GM19193 (cell line): ENCODE results near the gene SEPTIN5.

Experiments
- POLR2A ChIP-seq: IDR thresholded peaks from 4 replicates; pipeline ENCODE4 v1.6.1; 2011; ENCODE audit not compliant: insufficient read depth, insufficient read length; ENCODE audit errors: extremely low read depth

Gene SEPTIN5

GRCh38 chr22:19742160-19743066 is 28.1 kb downstream of the SEPTIN5 start:
- no peak for TF ChIP-seq POLR2A

DNA sequence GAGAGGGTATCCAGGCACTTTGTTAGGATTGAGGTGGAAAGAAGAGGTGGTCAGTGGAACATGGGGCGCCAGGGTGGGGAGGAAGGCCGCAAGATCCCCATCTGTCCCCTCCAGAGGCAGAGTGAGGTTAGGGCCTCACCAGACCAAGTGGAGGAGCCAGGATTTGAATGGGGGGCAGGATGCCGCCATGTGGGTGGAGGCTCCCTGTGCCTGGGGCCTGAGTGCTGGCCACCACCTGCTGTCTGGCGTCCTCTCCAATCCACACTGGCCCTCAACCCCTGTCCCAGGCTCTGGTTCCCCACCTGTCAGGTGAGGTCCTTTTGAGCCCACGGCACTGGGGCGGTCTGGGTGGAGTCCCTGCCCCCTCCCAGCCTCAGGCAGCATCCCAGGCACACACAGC is 28.8 kb downstream of the SEPTIN5 start:
- TF ChIP-seq POLR2A, result no peak

GRCh38 chr22:19743651-19744050 is 29.3 kb downstream of the SEPTIN5 start:
- TF ChIP-seq POLR2A, result no peak

DNA sequence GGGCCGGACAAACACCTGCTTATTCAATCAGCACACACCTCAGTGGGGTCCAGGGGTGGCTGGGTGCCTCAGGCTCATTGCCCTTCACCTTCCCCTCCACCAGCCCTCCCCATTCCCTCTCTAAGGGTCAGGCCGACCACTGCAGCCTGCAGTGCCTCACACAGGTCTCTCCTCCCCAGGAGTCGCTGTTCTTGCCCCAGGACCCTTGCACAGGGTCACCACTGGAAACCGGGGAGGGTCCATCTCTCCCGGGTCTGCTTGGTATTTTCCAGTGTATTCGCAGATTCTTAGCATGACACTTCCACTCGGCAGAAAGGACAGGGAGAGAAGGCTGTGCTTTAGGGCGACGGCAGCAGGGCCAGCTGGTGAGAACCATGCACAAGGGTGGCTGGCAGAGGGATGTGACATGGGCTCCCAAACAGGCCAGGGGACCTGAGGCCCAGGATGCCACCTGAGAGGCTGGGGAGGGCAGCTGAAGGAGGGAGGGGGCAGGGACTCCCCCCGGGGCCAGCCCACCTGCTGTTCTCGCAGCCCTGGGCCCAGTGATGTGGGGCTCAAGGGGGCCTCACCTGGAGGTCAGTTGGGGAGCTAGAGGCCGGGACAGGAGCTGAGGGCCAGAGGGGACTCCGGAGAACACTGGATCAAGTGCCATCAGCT is 30.2 kb downstream of the SEPTIN5 start:
- no peak for TF ChIP-seq POLR2A

GRCh38 chr22:19745155-19746101 is 31.1 kb downstream of the SEPTIN5 start:
- TF ChIP-seq POLR2A, result no peak

DNA sequence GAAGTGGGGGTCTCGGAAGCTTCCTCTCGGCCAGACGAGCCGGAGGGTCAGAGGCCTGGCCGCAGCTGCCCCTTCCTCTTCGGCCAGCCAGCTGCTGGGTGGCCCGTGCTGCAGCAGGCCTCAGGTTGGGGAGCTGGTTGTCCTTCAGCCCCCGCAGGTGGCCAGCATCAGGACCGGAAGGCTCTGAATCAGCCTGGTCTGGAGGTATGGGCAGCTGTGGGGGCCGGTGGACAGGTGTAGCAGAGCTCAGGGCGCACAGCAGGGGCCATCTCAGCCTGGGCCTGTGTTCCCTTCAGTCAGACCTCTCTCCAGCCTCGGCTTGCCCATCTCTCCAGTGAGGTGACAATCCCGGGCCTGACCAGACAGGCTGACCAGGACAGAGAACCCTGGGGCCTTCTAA is 32.4 kb downstream of the SEPTIN5 start:
- TF ChIP-seq POLR2A, result no peak

GRCh38 chr22:19747551-19747950 is 33.2 kb downstream of the SEPTIN5 start:
- no peak for TF ChIP-seq POLR2A

DNA sequence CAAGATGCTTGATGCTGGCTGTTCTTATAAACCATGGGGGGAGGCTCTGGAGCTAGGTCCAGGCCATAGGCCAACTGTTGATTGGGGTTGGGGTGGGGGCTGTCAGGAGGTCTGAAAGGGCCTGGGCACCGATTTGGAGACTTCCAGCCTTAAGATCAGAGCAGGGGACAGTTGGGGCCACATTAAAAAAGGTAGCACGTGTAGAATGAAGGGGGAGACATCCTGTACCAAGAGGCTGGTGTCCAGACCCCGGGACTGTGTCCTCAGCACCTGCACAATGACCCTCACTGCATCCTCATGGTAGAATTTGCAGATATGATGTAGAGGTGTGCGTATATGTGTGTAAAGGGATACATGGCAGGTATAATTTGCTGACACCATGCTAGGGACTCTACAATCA is 33.8 kb downstream of the SEPTIN5 start:
- no peak for TF ChIP-seq POLR2A

GRCh38 chr22:19748991-19749664 is 34.8 kb downstream of the SEPTIN5 start:
- TF ChIP-seq POLR2A, result no peak

- no peak for TF ChIP-seq POLR2A
Measured at GRCh38 chr22:19749876-19750275, 35.6 kb downstream of the SEPTIN5 start.

DNA sequence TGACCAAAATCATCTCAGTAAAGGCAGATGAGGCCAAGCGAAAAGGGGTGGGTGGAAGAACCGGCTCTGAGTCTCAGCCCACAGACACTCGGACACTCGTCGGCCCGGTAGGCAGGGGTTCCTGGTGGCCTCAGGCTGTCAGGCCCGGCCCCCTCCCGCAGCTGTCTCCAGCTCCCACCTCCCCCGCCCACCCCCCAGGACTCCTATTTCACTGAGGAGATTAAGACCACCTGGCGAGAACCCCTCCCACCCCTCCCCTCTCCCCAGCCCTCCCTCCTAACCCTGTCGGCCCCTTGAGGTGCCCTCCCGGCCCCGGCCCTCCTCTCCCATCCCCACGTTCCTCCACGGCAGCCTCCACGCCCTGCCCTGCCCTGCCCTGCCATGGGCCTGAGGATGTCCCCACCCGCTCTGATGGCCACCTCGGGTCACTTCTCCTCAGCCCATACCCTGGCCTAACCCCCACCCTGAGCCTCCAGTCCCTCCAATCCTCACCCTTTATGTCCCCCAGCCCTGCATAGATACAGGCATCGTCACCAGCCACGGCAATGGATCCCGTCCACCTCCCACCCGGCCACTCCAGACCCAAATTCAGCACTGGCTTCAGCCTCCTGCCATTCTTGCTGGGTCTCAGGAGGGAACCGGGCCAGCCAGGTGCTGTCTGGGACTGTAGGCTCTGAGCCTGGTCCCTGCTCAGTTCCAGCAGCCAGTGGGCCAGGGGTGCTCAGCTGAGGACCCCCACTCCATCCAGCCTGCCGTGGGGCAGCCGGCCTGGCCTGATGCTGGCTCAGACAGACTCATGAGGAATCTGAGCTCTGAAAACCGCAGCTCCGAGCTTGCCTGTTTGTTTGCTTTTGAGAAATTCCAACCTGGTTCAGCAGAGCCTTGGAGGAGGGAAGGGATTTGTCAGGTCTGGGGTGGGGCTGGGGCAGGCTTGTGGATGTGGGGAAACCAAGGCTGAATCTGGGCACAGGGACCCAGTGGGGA is 36.5 kb downstream of the SEPTIN5 start:
- no peak for TF ChIP-seq POLR2A

DNA sequence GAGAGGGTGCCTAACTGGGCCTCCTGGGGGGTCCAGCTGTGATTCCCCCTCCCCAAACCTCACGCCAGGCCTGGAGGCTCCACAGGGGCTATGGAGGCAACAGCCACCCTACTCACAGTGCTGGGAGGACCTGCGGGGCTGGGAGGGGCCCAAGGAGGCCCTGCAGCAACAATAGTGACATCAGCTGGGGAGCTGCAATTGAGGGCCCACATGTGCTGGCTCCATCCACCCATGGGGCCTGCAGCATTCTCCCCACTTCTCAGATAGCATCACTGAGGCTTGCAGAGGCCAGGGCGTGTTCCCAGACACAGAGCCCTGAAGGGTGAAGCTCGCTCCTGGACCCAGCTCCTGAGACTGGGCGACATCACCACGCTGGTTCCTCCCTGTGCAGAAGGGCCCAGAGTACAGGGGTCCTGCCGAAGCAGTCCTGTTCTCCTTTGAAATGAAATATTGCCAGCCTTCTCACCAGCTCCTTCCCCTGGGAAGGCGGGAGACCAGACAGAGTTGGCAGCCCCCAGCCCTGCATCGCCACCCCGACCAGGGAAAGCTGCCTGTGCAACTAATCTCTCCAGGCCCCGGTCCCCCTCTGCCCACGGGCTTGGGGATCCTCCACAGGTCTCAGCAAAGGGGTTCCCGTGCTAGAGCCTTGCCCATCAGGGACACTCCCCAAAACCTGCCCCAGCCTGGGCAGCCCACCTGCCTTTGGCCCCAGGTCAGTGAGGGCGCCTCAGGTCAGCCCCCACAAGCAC is 37.4 kb downstream of the SEPTIN5 start:
- no peak for TF ChIP-seq POLR2A

DNA sequence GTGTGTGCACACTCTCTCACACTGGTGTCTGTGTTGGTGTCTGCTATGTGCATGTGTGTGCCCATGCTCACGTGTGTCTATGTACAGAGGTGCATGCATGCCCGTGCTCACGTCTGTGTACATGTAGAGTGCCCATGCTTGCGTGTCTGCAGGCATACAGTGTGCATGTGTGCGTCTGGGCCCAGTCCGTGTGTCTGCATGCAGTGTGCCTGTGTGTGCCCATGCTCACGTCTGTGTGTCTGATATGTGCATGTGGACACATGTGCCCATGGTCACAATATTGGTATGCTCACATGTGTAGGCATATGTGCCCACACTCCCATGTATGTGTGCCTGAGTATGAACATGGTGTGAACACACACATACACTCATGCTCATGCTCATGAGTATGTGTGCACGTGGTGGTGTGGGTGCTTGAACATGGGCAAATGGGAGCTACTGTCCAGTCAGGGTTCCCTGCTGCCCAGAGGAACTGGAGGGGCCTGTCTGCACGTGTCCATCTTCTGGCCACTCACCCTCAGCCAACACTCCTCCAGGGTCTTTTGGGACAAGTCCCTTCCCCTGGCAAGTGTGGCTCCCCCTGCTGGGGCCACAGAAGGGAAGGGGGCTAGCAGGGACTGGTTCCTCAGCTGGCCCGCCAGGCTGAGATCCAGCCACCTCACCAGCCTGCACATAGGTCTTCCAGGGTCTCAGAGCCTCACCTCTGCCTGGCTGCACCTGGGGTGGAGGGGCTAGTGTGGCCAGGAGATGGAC is 39.0 kb downstream of the SEPTIN5 start:
- TF ChIP-seq POLR2A, result no peak
